Left lung (tissue), 10 donors: ENCODE data around the gene FMN1. TPM values are rescaled to one million over a fixed set of nuclear protein-coding genes. Genes with fewer than 3 reads are reported as not detected.

Experiments used
- ATAC-seq: fragments of 200-7000 bp; cut with Tn5 transposase; one replicate; pipeline ENCODE4 v1.9.1; 2020; ENCODE audit warnings: moderate library complexity
- DNase-seq, 4 donors: peaks; one replicate each; pipeline ENCODE4 v3.0.0-alpha.2; 2013 to 2020
- H3K27ac ChIP-seq, 2 donors: fragments of 200-600 bp; sonication (generic) in 1 of 2; one replicate each; pipeline versions ENCODE4 v1.5.0 to v1.8.0; 2020 to 2021
- H3K27me3 ChIP-seq, 2 donors: fragments of 200-600 bp; sonication (generic) in 1 of 2; one replicate each; pipeline versions ENCODE4 v1.5.0 to v1.8.0; 2020 to 2021
- H3K36me3 ChIP-seq, 2 donors: fragments of 200-600 bp; sonication (generic) in 1 of 2; one replicate each; pipeline versions ENCODE4 v1.5.0 to v1.8.0; 2020 to 2021
- H3K4me1 ChIP-seq, 2 donors: fragments of 200-600 bp; one replicate each; pipeline ENCODE4 v1.8.0; 2021
- H3K4me3 ChIP-seq, 2 donors: fragments of 200-600 bp; sonication (generic) in 1 of 2; one replicate each; pipeline versions ENCODE4 v1.5.0 to v1.8.0; 2020 to 2021; ENCODE audit warnings: mild to moderate bottlenecking in 1 of 2
- H3K9me3 ChIP-seq, 2 donors: fragments of 200-600 bp; sonication (generic) in 1 of 2; one replicate each; pipeline versions ENCODE4 v1.5.0 to v1.8.0; 2020 to 2021
- intact Hi-C, 2 donors: fragments of 100-400 bp; cut with DNase I; formaldehyde crosslinking; loops; one replicate each; pipeline versions ENCODE4 v1.11.2 to v1.14.2; 2022
- polyA plus RNA-seq, 6 donors: library from polyadenylated mRNA; unstranded; fragments of 120-200 nt; gene quantifications; one replicate each; pipeline ENCODE4 v1.2.1, GENCODE V29; 2013; ENCODE audit not compliant: insufficient read length in 6 of 6
- total RNA-seq, 2 donors: library from RNA; stranded (reverse); fragmentation: NEBNext Ultra II Directional; extraction: Animal tissue kit (Norgen Biotek cat#: 25700); gene quantifications; one replicate each; pipeline ENCODE4 v1.2.1, GENCODE V29; 2021
- TF ChIP-seq, protein P1 (sequence below), 2 donors: fragments of 200-600 bp; sonication (generic) in 1 of 2; IDR thresholded peaks; one replicate each; pipeline versions ENCODE4 v1.5.0 to v1.8.0; 2021; ENCODE audit warnings: antibody characterized with exemption in 2 of 2
- donor health status: DM: no; HTN: yes; CAD: no.
- donor health status: DM: no; HTN: no; CAD: no.

The FMN1 gene
- total and polyA plus RNA-seq, 8 donors = 4.6 to 45.2 (median 8.4) TPM

DNA sequence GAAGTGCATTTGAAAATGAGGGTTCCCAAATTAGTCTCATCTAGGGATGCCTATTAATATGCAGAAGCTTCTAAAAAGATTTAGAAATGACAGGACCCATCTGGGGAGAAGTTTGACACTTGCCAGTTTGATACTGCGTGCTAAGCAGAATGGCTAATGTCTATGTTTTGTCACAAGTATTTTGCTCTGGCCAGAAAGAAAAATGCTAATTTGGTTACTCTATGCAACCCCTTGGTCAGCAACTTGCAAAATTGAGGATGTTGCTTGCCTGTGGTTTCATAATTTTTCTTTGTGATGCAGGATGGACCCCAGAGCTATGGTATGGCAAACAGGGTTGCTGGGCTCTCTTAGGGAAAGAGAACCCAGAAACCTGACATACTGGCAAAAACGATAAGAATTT lies 148.2 kb downstream of the FMN1 start:
- H3K4me1 ChIP-seq = no peaks in the 10 kb centered on the region
- TF ChIP-seq, protein P1, sequence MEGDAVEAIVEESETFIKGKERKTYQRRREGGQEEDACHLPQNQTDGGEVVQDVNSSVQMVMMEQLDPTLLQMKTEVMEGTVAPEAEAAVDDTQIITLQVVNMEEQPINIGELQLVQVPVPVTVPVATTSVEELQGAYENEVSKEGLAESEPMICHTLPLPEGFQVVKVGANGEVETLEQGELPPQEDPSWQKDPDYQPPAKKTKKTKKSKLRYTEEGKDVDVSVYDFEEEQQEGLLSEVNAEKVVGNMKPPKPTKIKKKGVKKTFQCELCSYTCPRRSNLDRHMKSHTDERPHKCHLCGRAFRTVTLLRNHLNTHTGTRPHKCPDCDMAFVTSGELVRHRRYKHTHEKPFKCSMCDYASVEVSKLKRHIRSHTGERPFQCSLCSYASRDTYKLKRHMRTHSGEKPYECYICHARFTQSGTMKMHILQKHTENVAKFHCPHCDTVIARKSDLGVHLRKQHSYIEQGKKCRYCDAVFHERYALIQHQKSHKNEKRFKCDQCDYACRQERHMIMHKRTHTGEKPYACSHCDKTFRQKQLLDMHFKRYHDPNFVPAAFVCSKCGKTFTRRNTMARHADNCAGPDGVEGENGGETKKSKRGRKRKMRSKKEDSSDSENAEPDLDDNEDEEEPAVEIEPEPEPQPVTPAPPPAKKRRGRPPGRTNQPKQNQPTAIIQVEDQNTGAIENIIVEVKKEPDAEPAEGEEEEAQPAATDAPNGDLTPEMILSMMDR (IDR thresholded peaks at IDR 0.05) = no peak
- no peaks in the 10 kb centered on the region for H3K36me3 ChIP-seq
- peaks cover 0 to 18% of the 10 kb centered on the region in 2 donors for H3K9me3 ChIP-seq
- intact Hi-C loops = no loop called here
- no peak for DNase-seq
- ATAC-seq = no peak
- no peak overlapping the region for H3K4me3 ChIP-seq
- H3K27me3 ChIP-seq = no peaks in the 10 kb centered on the region
- no peak overlapping the region for H3K27ac ChIP-seq

DNA sequence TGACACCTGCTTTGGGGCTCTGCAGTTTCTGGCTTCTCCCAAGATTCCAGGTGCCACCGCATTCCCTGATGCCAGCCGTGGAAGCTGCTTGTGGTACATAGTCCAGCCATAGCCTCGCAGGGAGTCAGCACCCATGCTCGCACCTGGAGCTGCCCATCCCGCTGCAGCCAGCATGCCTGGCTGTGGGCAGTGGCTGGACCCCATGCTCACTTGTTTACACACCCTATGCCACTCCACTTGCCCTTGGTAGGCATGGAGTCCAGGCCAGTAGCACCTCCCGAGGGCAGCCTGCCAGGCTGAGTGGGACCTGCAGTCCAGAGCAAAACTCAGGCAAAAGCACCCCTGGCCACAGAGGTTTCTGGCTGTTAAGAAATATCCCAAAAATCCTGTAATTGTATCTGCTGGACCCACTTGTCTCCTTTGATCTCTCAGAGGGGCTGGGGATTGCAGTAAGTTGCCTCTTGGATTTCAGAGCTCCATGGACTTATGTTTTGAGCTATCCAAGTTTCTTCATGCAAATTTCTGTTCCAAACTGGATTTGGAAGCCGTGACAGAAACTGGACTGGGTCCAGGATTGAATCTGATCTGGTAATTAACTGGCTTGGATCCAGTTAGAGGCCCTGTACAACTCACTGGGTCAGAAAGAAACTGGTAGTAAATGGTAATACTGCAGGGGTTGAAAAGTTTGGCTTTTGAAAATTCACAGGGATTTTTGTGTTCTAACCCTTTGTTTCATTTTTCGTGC lies 149.3 kb downstream of the FMN1 start:
- ATAC-seq = no peak

GRCh38 chr15:33044598-33044997 lies 149.9 kb downstream of the FMN1 start:
- H3K27me3 ChIP-seq = no peaks in the 10 kb centered on the region
- no peaks in the 10 kb centered on the region for H3K4me1 ChIP-seq
- H3K9me3 ChIP-seq = peaks cover 0 to 18% of the 10 kb centered on the region in 2 donors
- intact Hi-C loops = no loop called here
- no peak for DNase-seq
- TF ChIP-seq, protein P1 (IDR thresholded peaks at IDR 0.05) = no peak
- H3K27ac ChIP-seq = no peak overlapping the region
- no peak overlapping the region for H3K4me3 ChIP-seq
- H3K36me3 ChIP-seq = no peaks in the 10 kb centered on the region
- no peak for ATAC-seq

More for the DNA sequence above, 149.3 kb downstream of the FMN1 start:
- Histone ChIP-seq H3K36me3 (no peaks in the 10 kb centered on the region), H3K4me3 (no peak overlapping the region), H3K27ac (no peak overlapping the region), H3K27me3 (no peaks in the 10 kb centered on the region), H3K4me1 (no peaks in the 10 kb centered on the region), H3K9me3 (peaks cover 0 to 18% of the 10 kb centered on the region in 2 donors)
- DNase-seq = no peak
- intact Hi-C loops = no loop called here
- TF ChIP-seq, protein P1 (IDR thresholded peaks at IDR 0.05) = no peak

- H3K4me1 ChIP-seq = no peaks in the 10 kb centered on the region
- H3K36me3 ChIP-seq = no peaks in the 10 kb centered on the region
- TF ChIP-seq, protein P1 (IDR thresholded peaks at IDR 0.05) = no peak
- ATAC-seq (no peak), DNase-seq (no peak)
- H3K27me3 ChIP-seq = no peaks in the 10 kb centered on the region
- H3K4me3 ChIP-seq = no peak overlapping the region
- H3K27ac ChIP-seq = no peak overlapping the region
- intact Hi-C loops = no loop called here
- H3K9me3 ChIP-seq = peaks cover 0 to 15% of the 10 kb centered on the region in 2 donors
Measured at GRCh38 chr15:33043636-33044035, 150.9 kb downstream of the FMN1 start.

DNA sequence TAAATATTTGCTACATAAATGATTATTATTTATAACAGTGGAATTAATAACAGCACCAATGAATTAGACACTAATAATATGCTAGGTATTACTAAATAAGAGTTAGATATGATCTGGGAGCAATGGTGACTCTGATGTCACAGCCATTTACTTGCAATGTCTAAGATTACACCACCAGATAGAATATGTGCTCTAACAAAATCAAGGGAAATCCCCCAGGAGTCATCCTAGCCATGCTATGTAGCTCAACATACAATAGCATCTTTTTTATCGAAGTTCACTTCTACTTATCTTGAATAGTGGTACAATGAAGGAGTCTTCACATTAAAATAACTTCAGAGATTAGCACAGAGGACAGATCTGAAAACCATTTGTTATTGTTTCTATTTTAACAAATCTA lies 154.0 kb downstream of the FMN1 start:
- Histone ChIP-seq H3K4me1 (no peaks in the 10 kb centered on the region), H3K36me3 (no peaks in the 10 kb centered on the region), H3K27me3 (no peaks in the 10 kb centered on the region), H3K9me3 (peaks cover 0 to 10% of the 10 kb centered on the region in 2 donors), H3K4me3 (no peak overlapping the region), H3K27ac (no peak overlapping the region)
- no peak for DNase-seq
- TF ChIP-seq, protein P1 (IDR thresholded peaks at IDR 0.05) = no peak
- ATAC-seq = no peak
- intact Hi-C loops = no loop called here
